ENCODE results near the gene STK39.

Gene STK39

GRCh38 chr2:168230389-168230788 is 17.0 kb downstream of the STK39 start:
- ChIA-PET POLR2A (no interaction called here), CTCF (interaction anchor here (1.8 kb wide), 1 partner anchor 15 kb away, joined by 4 read pairs; no protein-coding TSS in a partner anchor)
- no peak for DNase-seq (ENCODE audit: low read depth, low spot score)
- H3K4me3 ChIP-seq (ENCODE audit: low read depth, low read length) = no peak overlapping the region
- TF ChIP-seq CTCF (IDR thresholded peaks at IDR 0.05; ENCODE audit: insufficient read depth, low read length, missing control alignments) = no peak

GRCh38 chr2:168224346-168224745 is 23.0 kb downstream of the STK39 start:
- CTCF ChIA-PET = interaction anchor here (0.9 kb wide), 1 partner anchor 23 kb away, joined by 3 read pairs; the partner anchor contains the start of gene STK39

GRCh38 chr2:168222088-168222487 is 25.3 kb downstream of the STK39 start:
- CTCF ChIA-PET = interaction anchor here (1.1 kb wide), 1 partner anchor 10 kb away, joined by 3 read pairs; no protein-coding TSS in a partner anchor
- TF ChIP-seq CTCF (IDR thresholded peaks at IDR 0.05; ENCODE audit: insufficient read depth, low read length, missing control alignments) = no peak
- DNase-seq (ENCODE audit: low read depth, low spot score) = no peak
- H3K4me3 ChIP-seq (ENCODE audit: low read depth, low read length) = no peak overlapping the region
- POLR2A ChIA-PET = no interaction called here

More at GRCh38 chr2:168224346-168224745, 23.0 kb downstream of the STK39 start:
- POLR2A ChIA-PET = no interaction called here
- no peak for DNase-seq (ENCODE audit: low read depth, low spot score)
- TF ChIP-seq CTCF (IDR thresholded peaks at IDR 0.05; ENCODE audit: insufficient read depth, low read length, missing control alignments) = no peak
- no peak overlapping the region for H3K4me3 ChIP-seq (ENCODE audit: low read depth, low read length)

GRCh38 chr2:168220965-168221819 is 26.2 kb downstream of the STK39 start:
- ChIA-PET CTCF (no interaction called here), POLR2A (no interaction called here)
- H3K4me3 ChIP-seq (ENCODE audit: low read depth, low read length) = no peak overlapping the region
- DNase-seq (ENCODE audit: low read depth, low spot score) = no peak
- no peak for TF ChIP-seq CTCF (IDR thresholded peaks at IDR 0.05; ENCODE audit: insufficient read depth, low read length, missing control alignments)

GRCh38 chr2:168217920-168218319 is 29.5 kb downstream of the STK39 start:
- POLR2A ChIA-PET = no interaction called here
- no peak for TF ChIP-seq CTCF (IDR thresholded peaks at IDR 0.05; ENCODE audit: insufficient read depth, low read length, missing control alignments)
- no peak for DNase-seq (ENCODE audit: low read depth, low spot score)
- no peak overlapping the region for H3K4me3 ChIP-seq (ENCODE audit: low read depth, low read length)
- CTCF ChIA-PET = no interaction called here

- ChIA-PET POLR2A (no interaction called here), CTCF (interaction anchor here (0.9 to 1.5 kb wide), 2 partner anchors 25 to 30 kb away, joined by 3 read pairs; no protein-coding TSS in a partner anchor)
- no peak overlapping the region for H3K4me3 ChIP-seq (ENCODE audit: low read depth, low read length)
- DNase-seq (ENCODE audit: low read depth, low spot score) = no peak
- no peak for TF ChIP-seq CTCF (IDR thresholded peaks at IDR 0.05; ENCODE audit: insufficient read depth, low read length, missing control alignments)
Observed at GRCh38 chr2:168216351-168217005, 30.9 kb downstream of the STK39 start.
